Natural killer cell (primary cell): Measurements from ENCODE around the gene PNMA8C. TPM values are rescaled to one million over a fixed set of nuclear protein-coding genes. Genes with fewer than 3 reads are reported as not detected.

ENCODE experiments used
- ATAC-seq, 3 donors: fragments of 150-1000 bp in 2 of 3; fragments of 200-7000 bp in 1 of 3; cut with Tn5 transposase; 1 replicate in 1 of 3; 2 replicates in 2 of 3; pipeline ENCODE4 v1.10.0; 2021; ENCODE audit warnings: mild to moderate bottlenecking in 2 of 3, moderate library complexity in 2 of 3
- DNase-seq, 2 donors: peaks; one replicate each; pipeline versions ENCODE4 v3.0.0 to v3.0.0-alpha.2; 2013 to 2021; ENCODE audit warnings: mixed read lengths in 1 of 2
- H3K27ac ChIP-seq: one replicate; pipeline ENCODE4 v1.5.1; 2013; ENCODE audit warnings: mild to moderate bottlenecking, low read length
- H3K27me3 ChIP-seq: one replicate; pipeline ENCODE4 v1.6.1; 2013; ENCODE audit warnings: low read length; ENCODE audit not compliant: control insufficient read depth, insufficient read depth
- H3K36me3 ChIP-seq: one replicate; pipeline ENCODE4 v1.6.1; 2013; ENCODE audit warnings: low read length; ENCODE audit not compliant: control insufficient read depth, insufficient read depth
- H3K4me1 ChIP-seq: one replicate; pipeline ENCODE4 v1.6.1; 2013; ENCODE audit warnings: low read length; ENCODE audit not compliant: control insufficient read depth, insufficient read depth
- H3K4me3 ChIP-seq: one replicate; pipeline ENCODE4 v1.5.1; 2013; ENCODE audit warnings: low read length
- H3K9me3 ChIP-seq: one replicate; pipeline ENCODE4 v1.6.1; 2013; ENCODE audit warnings: low read length; ENCODE audit not compliant: control insufficient read depth, insufficient read depth
- H3K27ac Mint-ChIP-seq, 2 donors: one replicate each; pipeline ENCODE4 v1.8.0; 2022; ENCODE audit warnings: mild to moderate bottlenecking in 2 of 2, mixed read lengths in 2 of 2, moderate library complexity in 1 of 2
- H3K27me3 Mint-ChIP-seq, 2 donors: one replicate each; pipeline ENCODE4 v1.8.0; 2022; ENCODE audit warnings: low read depth in 2 of 2, mixed read lengths in 2 of 2
- H3K36me3 Mint-ChIP-seq: one replicate; pipeline ENCODE4 v1.8.0; 2022; ENCODE audit warnings: mixed read lengths
- H3K4me1 Mint-ChIP-seq, 2 donors: one replicate each; pipeline ENCODE4 v1.8.0; 2022; ENCODE audit warnings: mixed read lengths in 2 of 2
- H3K4me3 Mint-ChIP-seq: one replicate; pipeline ENCODE4 v1.8.0; 2022; ENCODE audit warnings: mild to moderate bottlenecking, moderate library complexity, mixed read lengths
- H3K9me3 Mint-ChIP-seq, 2 donors: one replicate each; pipeline ENCODE4 v1.8.0; 2022; ENCODE audit warnings: mixed read lengths in 2 of 2
- CTCF ChIP-seq: fragments of 200-600 bp; IDR thresholded peaks from one replicate; pipeline ENCODE4 v1.8.0; 2022; ENCODE audit warnings: antibody characterized with exemption
- WGBS: methylation state at CpG from one replicate; pipeline ENCODE4 v1.1.7; 2013; ENCODE audit warnings: missing lambda C conversion rate; ENCODE audit not compliant: insufficient coverage; 5-methylcytosine and 5-hydroxymethylcytosine counted together
- intact Hi-C: fragments of 100-400 bp; cut with micrococcal nuclease; formaldehyde crosslinking; loops from one replicate; pipeline ENCODE4 v1.14.2; 2022
- total RNA-seq, 4 donors: library from RNA; stranded (reverse); fragments of 120-200 nt in 1 of 4; gene quantifications; one replicate each; pipeline versions ENCODE4 v1.2.3 to v1.2.4, GENCODE V29; 2013 to 2022

Gene PNMA8C
- total RNA-seq, 3 donors from 2014 or later (not counting 1 experiment from before 2014, with no cell fraction given) = 0.55 to 1.2 (median 0.87) TPM

GRCh38 chr19:46431824-46432223 is 3.1 kb upstream of the PNMA8C start:
- Mint-ChIP-seq H3K27me3 (peaks cover 34 to 35% of the 10 kb centered on the region in 2 donors), H3K4me1 (peaks cover 25 to 34% of the 10 kb centered on the region in 2 donors), H3K27ac (no peak overlapping the region), H3K9me3 (no peaks in the 10 kb centered on the region), H3K36me3 (no peaks in the 10 kb centered on the region), H3K4me3 (no peak overlapping the region)
- DNase-seq = no peak
- H3K9me3 ChIP-seq = no peaks in the 10 kb centered on the region
- peaks cover 13% of the 10 kb centered on the region for H3K4me1 ChIP-seq
- ATAC-seq = peak in 1 of 3 donors; percentile 27
- H3K27me3 ChIP-seq = peaks cover 17% of the 10 kb centered on the region
- intact Hi-C loops = no loop called here
- no peaks in the 10 kb centered on the region for H3K36me3 ChIP-seq
- WGBS = 37% methylated on average over 9 of the region's 10 CpGs
- no peak for TF ChIP-seq CTCF
- no peak overlapping the region for H3K4me3 ChIP-seq
- H3K27ac ChIP-seq = no peak overlapping the region

- peaks cover 21% of the 10 kb centered on the region for H3K4me1 ChIP-seq
- Mint-ChIP-seq H3K36me3 (no peaks in the 10 kb centered on the region), H3K9me3 (no peaks in the 10 kb centered on the region), H3K27ac (peak overlapping the region in 1 of 2 donors; percentile 91), H3K27me3 (peaks cover 42 to 44% of the 10 kb centered on the region in 2 donors), H3K4me1 (peaks cover 29 to 42% of the 10 kb centered on the region in 2 donors), H3K4me3 (no peak overlapping the region)
- intact Hi-C loops = no loop called here
- 96% methylated on average over 1 of the region's 4 CpGs for WGBS
- H3K36me3 ChIP-seq = no peaks in the 10 kb centered on the region
- no peak overlapping the region for H3K4me3 ChIP-seq
- ATAC-seq = no peak
- DNase-seq = no peak
- no peak overlapping the region for H3K27ac ChIP-seq
- H3K9me3 ChIP-seq = no peaks in the 10 kb centered on the region
- peaks cover 27% of the 10 kb centered on the region for H3K27me3 ChIP-seq
- no peak for TF ChIP-seq CTCF
These were observed 1.3 kb upstream of the PNMA8C start for GRCh38 chr19:46429999-46430398.

GRCh38 chr19:46427518-46428045 is 1.2 kb downstream of the PNMA8C start:
- Histone ChIP-seq H3K9me3 (no peaks in the 10 kb centered on the region), H3K27ac (no peak overlapping the region), H3K27me3 (peaks cover 30% of the 10 kb centered on the region), H3K4me1 (peaks cover 21% of the 10 kb centered on the region), H3K36me3 (no peaks in the 10 kb centered on the region), H3K4me3 (no peak overlapping the region)
- DNase-seq = no peak
- Mint-ChIP-seq H3K9me3 (no peaks in the 10 kb centered on the region), H3K36me3 (no peaks in the 10 kb centered on the region), H3K4me3 (peak overlapping the region; percentile 22), H3K27me3 (peaks cover 31 to 41% of the 10 kb centered on the region in 2 donors), H3K4me1 (peaks cover 29 to 42% of the 10 kb centered on the region in 2 donors), H3K27ac (peak overlapping the region; percentile 45 to 60)
- no peak for ATAC-seq
- 80% methylated on average over 17 of the region's 17 CpGs for WGBS
- intact Hi-C loops = no loop called here
- no peak for TF ChIP-seq CTCF
